GM21423 (cell line): ENCODE measurements around the gene NTF4.
"Not testable (repeated sequence)": the region's sequence is repeated elsewhere in the genome, so short reads cannot be mapped to it uniquely, and the experiment has no call there.

Experiments
- ATAC-seq: cut with Tn5 transposase; IDR thresholded peaks from one replicate; pipeline ENCODE4 v1.9.1; 2021; ENCODE audit warnings: mild to moderate bottlenecking, moderate library complexity; ENCODE audit not compliant: unreplicated experiment

Gene NTF4

GRCh38 chr19:49057636-49058234 lies 6.9 kb downstream of the NTF4 start, which contains the start of gene CGB7:
Gene CGB7, minus strand, starts transcription at chr19:49057749. Its CDS starts 2,374 bp downstream, at chr19:49055375.
- ATAC-seq, result no peak

DNA sequence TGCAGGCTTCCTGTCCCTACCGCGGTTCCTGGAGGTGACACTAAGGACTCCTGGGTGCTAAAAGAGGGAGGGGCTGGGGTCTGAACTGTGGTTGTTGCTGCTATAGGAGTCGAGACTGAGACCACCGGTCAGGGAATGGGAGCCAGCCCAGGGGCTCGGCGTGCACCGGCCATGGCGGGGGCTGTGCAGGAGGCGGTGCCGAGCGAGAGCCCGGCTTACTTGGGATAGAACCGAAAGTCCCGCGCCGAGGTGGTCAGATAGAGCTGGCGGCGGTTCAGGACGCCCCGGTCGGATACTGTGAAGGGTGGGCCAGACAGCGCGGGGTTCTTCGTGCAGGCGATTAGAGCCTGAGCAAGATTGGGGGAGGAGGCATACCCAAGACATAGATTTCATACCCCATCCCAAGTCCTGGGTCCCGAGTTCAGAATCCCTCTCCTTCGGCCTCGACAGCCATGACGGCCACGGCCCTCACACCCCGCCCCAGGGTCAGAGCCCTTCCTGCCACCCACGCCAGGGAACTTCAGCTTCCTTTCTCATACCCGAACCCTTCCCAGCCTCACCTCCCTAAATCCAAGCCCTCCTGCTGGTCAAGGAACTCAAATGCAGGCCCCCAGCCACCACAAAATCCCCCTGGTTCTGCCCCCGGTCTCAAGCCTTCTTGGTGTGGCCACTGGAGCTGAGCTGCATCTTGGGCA lies 7.6 kb downstream of the NTF4 start:
- not testable (repeated sequence) for ATAC-seq

DNA sequence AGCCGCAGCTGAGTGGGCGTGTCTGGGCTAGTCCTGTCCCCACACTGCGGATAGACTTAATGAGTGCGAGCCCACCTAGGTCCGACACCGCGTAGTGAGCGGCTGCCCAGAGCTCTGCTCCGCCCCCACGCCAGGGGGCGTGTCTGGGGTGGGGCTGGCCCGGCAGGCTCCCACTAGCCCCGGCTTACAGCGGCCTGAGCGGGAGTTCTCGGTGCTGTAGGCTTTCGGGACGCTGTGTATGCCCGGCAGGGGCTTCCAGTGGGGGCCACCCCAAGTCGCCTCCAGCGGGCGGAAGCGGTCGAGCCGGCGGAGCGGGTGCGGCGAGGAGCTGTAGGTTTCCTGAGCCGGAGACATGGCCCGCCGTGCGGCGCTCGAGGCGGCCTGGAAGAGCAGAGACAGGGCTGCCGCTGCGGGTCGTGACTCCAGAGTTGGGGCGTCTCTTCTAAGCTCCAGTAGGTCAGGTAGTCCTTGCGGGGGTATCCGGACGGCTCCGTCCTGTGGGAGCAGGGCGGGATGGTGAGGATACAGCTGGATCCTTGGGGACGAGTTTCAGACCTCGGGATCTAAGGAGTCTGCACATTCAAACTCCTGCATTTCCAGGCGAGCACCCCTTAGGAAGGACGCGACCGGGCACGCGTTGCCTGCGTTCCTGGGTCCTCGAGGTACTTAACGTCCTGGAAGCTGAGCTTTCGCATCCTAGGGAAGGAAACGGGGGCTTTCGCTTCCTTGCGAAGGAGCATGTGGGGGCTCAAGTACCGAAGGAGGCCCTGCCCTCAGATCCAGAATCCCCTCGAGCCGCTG lies 8.3 kb downstream of the NTF4 start:
- peak; percentile 44 for ATAC-seq

DNA sequence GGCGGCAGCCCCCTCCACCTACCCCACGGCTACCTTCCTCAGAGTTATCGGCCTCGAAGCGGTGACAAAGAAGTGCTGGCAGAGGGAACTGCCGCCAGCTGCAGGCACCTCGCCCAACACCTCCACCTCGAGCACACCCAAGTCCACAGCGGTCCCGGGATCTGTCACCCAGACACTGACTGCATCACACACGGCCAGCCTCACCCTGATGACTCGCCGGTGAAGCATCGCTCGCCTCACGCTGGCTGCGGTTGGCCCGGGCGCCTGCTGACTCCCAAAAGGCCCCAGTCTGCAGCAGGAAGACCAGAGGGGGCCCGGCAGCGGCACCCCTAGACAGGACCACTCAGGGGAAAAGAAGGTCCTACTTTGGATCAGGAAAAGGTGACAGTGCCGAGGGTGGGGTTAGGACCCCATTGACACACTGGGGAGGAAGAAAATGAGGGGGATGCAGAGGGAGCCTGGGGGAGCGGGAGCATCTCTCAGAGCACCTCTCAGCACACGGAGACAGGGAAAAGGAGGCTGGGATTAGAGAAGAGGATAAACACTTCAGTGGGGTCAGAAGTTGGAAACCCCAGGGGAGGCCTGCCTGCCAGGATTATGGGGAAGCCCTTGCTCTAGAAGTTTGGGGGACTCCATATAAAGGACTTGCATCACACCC lies 14.1 kb downstream of the NTF4 start:
- not testable (repeated sequence) for ATAC-seq

GRCh38 chr19:49049834-49050233 lies 14.8 kb downstream of the NTF4 start:
- not testable (repeated sequence) for ATAC-seq

- not testable (repeated sequence) for ATAC-seq
Observed at GRCh38 chr19:49049011-49049410, 15.6 kb downstream of the NTF4 start, which contains the start of gene CGB8. Gene CGB8, minus strand, starts transcription at chr19:49049111. Its CDS starts 372 bp downstream, at chr19:49048739.

GRCh38 chr19:49043548-49043947 lies 21.1 kb downstream of the NTF4 start, which contains the start of gene CGB5:
Gene CGB5, plus strand, starts transcription at chr19:49043848. Its CDS starts 362 bp downstream, at chr19:49044210.
- ATAC-seq, result not testable (repeated sequence)

DNA sequence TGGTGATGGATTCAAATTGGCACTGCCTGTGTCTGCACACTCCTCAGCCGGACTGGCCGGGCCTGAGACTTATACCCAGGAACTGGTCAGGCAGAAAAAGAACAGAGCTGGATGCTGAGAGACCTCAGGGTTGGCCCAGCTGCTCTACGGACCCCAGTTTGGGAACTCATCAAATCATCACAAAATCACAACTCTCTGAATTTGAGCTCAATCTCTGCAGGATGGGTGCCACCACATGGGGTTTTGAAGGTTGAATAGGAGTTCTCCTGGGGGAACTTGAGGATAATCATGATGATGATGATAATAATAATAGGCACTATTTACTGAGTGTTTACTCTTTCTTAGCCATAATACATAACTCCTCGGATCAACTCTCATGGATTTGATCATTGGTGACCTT lies 22.0 kb downstream of the NTF4 start:
- not testable (repeated sequence) for ATAC-seq

GRCh38 chr19:49042177-49042576 lies 22.4 kb downstream of the NTF4 start:
- no peak for ATAC-seq

GRCh38 chr19:49039736-49040135 lies 24.9 kb downstream of the NTF4 start:
- not testable (repeated sequence) for ATAC-seq

DNA sequence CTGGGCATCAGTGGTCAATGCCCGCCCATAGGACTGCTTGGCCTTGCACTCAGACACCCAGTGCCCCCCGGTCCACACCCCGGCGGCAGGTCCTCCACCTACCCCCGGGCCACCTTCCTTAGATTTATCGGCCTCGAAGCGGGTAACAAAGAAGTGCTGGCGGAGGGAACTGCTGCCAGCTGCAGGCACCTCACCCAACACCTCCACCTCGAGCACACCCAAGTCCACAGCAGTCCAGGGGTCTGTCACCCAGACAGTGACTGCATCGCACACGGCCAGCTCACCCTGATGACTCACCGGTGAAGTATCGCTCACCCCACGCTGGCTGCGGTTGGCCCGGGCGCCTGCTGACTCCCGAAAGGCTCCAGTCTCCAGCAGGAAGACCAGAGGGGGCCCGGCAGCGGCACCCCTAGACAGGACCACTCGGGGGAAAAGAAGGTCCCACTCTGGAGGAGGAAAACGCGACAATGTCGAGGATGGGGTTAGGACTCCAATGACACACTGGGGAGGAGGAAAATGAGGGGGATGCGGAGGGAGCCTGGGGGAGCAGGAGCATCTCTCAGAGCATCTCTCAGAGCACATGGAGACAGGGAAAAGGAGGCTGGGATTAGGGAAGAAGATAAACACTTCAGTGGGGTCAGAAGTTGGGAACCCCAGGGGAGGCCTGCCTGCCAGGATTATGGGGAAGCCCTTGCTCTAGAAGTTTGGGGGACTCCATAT lies 25.9 kb downstream of the NTF4 start:
- ATAC-seq, result not testable (repeated sequence)

DNA sequence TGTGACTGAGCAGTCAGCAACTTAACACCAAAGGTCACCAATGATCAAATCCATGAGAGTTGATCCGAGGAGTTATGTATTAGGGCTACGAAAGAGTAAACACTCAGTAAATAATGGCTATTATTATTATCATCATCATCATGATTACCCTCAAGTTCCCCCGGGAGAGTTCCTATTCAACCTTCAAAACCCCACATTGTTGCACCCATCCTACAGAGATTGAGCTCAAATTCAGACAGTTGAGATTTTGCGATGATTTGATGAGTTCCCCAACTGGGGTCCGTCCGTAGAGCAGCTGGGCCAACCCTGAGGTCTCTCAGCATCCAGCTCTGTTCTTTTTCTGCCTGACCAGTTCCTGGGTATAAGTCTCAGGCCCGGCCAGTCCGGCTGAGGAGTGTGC lies 26.5 kb downstream of the NTF4 start:
- not testable (repeated sequence) for ATAC-seq

- ATAC-seq, result not testable (repeated sequence)
Observed at GRCh38 chr19:49036815-49037214, 27.8 kb downstream of the NTF4 start, which contains the start of gene CGB1. Gene CGB1, minus strand, starts transcription at chr19:49036895. Its CDS starts 184 bp downstream, at chr19:49036711.

DNA sequence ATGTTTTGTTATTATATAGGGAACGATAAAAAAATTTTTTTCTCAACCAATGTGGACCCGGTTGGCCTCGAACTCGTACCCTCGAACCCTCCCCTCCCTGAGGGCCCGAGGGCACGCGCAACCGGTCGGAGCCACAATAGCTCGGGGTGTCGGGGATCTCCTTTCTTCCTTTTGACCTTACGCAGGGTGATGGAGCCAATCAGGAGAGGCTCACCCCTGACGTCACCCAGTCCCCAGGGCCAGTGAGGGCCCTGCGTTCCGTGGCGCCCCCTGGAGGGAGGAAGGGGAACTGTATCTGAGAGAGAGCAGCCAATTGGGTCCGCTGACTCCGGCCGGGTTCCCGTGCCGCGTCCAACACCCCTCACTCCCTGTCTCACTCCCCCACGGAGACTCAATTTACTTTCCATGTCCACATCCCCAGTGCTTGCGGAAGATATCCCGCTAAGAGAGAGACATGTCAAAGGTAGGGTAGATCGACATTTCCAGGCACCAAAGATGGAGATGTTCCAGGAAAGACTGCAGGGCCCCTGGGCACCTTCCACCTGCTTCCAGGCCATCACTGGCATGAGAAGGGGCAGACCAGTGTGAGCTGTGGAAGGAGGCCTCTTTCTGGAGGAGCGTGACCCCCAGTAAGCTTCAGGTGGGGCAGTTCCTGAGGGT lies 32.8 kb downstream of the NTF4 start, which contains the start of gene CGB2:
CGB2 (plus strand) TSS at position 249 of the 660 bp plus-strand sequence; CDS start at position 455, 206 bp downstream.
- not testable (repeated sequence) for ATAC-seq

DNA sequence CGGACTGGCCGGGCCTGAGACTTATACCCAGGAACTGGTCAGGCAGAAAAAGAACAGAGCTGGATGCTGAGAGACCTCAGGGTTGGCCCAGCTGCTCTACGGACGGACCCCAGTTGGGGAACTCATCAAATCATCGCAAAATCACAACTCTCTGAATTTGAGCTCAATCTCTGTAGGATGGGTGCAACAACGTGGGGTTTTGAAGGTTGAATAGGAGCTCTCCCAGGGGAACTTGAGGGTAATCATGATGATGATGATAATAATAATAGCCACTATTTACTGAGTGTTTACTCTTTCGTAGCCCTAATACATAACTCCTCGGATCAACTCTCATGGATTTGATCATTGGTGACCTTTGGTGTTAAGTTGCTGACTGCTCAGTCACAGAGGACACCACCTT lies 34.3 kb downstream of the NTF4 start:
- not testable (repeated sequence) for ATAC-seq

DNA sequence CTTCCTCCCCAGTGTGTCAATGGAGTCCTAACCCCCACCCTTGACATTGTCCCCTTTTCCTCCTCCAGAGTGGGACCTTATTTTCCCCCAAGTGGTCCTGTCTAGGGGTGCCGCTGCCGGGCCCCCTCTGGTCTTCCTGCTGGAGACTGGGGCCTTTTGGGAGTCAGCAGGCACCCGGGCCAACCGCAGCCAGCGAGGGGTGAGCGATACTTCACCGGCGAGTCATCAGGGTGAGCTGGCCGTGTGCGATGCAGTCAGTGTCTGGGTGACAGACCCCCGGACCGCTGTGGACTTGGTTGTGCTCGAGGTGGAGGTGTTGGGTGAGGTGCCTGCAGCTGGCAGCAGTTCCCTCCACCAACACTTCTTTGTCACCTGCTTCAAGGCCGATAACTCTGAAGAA lies 34.9 kb downstream of the NTF4 start:
- ATAC-seq, result not testable (repeated sequence)

GRCh38 chr19:49028686-49029085 lies 35.9 kb downstream of the NTF4 start:
- not testable (repeated sequence) for ATAC-seq

- not testable (repeated sequence) for ATAC-seq
Observed at GRCh38 chr19:49025599-49025998, 39.0 kb downstream of the NTF4 start.

DNA sequence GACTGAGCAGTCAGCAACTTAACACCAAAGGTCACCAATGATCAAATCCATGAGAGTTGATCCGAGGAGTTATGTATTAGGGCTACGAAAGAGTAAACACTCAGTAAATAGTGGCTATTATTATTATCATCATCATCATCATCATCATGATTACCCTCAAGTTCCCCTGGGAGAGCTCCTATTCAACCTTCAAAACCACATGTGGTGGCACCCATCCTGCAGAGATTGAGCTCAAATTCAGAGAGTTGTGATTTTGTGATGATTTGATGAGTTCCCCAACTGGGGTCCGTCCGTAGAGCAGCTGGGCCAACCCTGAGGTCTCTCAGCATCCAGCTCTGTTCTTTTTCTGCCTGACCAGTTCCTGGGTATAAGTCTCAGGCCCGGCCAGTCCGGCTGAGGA lies 39.5 kb downstream of the NTF4 start:
- ATAC-seq, result not testable (repeated sequence)
